HS-5 (cell line): ENCODE results near the gene AIG1.

Experiments used
- DNase-seq: peaks from one replicate; pipeline ENCODE4 v3.0.0-alpha.2; 2012; ENCODE audit warnings: low read depth

AIG1 gene

DNA sequence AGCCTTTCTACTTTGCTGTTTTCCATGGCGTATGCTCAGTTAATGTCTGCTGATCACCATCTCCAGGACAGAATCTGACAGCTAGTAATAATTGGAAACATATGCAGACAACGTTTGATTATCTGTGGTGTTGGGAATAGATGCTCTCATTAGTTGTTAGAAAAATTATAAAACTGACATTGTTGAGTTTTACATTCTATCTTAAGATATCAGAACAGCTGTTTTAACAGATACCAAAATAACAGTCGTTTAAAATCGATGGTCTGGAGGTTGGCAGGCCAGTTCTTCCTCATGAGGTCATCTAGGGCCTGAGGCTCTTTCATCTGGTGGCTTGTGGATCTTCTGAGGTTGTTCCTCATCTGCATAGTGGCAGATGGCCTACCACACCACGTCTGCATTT, 137.6 kb downstream of the AIG1 start:
- DNase-seq = no peak

DNA sequence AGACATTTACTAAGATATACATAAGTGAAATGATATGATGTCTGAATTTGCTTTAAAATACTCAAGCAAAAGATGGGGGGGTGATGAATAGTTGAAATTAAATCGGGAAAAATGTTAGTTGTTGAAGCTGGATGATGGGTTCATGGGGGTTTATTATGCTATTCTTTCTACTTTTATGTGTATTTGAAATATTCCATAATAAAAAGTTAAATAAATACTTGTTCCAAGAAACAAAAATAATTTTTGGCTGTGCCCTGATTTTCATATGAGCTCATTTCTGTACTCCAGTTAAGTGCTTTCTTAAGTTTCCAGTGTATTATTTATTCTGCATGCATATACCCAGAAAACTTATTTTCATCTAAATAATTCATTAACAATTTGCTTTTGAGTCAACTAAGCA, 138.6 kb downstream of the AIG1 start:
- no peak for DNase-seq

DNA sequence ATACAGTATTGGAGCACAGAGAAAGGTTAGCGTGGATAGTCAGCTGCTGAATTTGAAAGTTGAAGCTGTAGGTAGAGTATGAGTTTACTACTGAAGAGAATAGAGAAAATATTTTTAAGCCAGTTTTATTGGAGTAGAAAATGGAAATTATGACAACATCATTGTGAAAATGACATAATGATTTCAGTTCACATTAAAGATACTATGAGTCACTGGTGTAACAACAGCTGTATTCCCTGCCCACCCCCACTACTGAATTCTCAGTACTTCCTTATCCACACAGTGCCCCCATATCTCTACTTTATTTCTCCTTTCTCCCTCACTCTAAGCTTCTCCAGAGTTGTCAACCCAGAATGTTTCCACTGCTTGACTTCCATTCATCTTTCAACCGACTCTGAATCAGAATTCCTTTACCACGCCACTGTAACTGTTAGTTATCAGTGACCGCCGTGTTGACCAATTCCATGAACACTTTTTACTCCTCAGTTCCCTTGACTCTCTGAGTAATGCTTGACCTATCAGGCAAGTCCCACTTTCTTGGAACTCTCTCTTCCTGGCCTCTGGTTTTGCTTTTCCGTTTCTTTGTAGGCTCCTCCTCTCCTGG, 139.6 kb downstream of the AIG1 start:
- DNase-seq = no peak

DNA sequence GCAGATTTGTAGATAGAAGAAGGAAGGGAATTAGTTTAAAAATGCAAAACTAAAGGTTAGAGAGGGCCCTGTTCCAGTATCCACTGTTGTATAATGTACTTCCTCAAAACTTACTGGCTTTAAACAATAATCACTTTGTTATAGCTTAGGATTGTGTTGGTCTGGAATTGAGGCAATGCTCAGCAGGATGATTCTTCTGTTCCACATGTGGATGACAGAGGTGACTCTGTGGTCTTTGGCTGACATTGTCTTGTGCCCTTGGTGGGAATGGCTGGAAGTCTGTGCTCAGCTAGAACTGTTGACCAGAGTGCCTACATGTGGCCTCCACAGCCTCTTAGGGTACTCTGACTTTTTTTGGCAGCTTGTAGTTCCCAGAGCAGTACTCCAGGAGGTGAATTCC, 143.4 kb downstream of the AIG1 start:
- no peak for DNase-seq

DNA sequence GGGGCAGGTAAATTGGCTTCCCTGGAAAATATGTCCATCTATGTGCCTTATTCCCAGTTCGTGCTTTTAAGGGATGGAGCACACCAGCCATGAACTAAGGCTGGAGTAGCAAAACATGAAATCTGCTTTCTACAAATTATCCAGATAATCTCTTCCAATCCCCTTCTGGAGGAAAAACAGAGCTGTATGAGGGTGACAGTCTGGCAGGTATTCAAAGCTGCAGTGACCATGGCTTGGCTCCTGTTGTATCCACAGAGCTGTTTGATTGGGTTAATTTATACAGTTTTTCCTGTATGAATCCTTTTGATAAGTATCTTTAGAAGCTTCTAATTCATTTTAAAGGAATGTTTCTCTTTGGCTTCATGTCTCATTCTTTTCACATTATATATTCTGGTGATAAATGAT, 144.4 kb downstream of the AIG1 start:
- no peak for DNase-seq

DNA sequence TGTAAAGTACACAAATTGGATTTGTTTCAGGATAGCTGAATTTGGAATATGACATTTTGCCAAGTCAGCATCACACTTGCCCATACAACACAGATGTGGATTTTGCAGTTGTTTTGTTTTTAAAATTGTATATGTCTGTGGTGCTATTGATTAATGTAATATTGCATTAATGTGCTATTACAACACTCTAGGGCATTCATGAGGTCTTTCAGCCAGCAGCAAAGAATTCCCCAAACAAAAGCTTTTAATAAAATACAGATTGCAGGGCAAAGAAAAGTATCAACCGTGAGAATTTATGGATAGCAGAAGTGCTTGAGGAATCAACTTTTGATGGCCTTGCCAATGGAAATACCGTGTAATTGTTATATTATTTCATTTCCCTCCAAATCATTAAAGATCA, 144.9 kb downstream of the AIG1 start:
- no peak for DNase-seq

DNA sequence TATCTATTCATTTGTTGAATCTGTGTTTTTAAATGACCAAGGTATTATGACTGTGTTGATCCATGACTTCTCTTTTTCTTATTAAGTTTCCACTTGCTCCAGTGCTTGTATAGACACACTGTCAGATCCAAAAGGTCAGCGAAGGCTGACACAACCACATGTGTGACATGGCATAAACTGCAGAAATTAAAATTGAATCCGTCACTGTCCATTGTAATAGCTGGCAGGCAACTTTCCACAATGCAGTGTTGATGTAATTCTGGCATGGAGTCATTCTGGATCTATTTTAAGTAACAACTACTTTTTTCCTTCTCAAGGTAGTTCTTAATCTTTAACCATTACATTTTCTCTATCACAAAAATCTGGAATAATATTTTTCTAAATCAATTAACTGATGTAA, 145.3 kb downstream of the AIG1 start:
- DNase-seq = no peak

DNA sequence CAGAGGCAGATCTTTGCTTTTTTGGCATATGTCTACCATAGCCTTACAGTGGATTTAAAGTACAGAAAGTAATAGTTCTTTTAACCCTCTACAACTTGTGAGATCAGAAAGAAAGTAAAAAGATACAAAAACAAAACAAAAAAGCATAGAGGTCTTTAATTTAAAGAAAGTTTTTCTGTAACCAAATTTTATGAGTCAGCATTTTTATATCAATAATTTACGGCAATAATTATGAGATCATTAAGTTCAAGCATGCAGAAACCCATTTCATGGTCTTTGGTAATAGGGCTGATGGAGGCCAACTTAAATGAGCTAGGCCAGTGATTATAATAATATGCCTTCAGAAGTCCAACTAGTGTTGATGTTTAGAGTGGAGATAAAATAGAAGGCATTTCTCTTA, 145.9 kb downstream of the AIG1 start:
- no peak for DNase-seq

DNA sequence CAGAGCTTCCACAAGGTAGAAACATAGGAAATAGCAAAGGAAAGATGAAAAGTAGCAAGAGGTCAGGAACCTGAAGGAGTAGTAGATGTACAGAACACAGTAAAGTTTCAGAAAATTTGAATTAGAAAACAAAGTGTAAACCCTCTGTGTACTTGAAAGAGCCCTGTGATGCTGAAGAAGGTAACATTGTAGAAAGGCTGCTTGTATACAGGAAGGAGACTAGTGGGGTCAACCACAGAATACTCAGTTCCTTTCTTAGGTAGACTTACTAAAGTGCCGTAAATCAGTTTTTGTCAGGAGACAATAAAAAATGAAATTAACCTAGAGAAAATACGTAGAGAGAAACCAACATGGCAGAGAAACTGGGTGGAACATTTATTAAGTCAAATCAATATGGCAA, 149.7 kb downstream of the AIG1 start:
- no peak for DNase-seq

DNA sequence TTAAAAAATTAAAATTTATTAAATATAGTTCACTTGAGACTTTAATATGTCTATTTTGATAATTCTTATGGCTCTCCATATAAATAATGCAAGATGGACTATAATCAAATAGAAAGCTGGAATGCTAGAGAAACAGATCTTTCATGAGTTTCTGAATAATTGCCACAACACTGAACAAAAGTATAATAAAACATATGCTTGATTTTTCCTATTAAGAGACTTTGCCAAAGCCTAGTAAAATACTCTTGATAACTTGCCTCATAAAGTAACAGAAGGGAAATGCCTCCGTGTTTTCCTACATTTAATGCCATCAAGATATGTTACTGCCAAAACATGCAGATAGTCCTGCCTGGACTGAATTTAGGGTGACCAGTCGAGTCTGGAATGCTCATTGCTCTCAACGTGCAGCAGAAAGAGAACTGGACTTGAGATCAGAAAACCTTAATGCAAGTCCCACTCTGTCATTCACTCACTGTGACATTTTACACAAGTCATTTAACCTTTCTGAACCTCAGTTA, 153.2 kb downstream of the AIG1 start:
- DNase-seq = no peak

DNA sequence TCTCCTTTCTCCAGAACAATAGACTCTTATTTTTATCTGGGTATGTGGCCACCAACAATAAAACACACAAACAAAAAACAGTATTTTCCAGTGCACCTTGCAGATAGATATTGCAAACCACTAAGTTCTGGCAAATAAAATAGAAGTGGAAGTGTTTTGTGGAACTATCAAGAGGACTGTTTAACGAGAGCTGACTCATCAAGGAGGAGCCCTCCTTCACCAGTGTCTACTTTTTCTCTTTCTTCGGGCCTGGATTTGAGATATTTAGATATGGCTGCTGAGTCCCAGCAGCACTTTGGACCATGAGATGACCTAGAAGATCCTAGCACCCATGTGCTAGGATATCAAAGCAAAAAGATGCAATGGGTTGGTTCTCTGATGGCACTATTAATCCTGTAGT, 154.7 kb downstream of the AIG1 start:
- no peak for DNase-seq

DNA sequence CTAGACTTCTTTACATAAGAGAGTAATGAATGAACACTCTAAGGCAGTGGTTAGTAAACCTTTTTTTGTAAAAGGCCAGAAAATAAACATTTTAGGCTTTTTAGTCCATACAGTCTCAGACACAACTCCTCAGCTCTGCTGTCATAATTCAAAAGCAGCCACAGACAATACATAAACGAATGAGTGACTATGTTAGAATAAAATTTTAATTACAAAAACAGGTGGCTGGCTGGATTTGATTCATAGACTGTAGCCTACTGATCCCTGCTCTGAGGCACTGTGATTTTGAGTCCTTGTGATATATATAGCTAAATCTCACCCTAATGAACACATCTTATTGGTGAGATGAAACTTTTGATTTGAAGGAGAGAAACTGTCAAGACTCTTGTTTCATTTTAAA, 155.1 kb downstream of the AIG1 start:
- DNase-seq = no peak

DNA sequence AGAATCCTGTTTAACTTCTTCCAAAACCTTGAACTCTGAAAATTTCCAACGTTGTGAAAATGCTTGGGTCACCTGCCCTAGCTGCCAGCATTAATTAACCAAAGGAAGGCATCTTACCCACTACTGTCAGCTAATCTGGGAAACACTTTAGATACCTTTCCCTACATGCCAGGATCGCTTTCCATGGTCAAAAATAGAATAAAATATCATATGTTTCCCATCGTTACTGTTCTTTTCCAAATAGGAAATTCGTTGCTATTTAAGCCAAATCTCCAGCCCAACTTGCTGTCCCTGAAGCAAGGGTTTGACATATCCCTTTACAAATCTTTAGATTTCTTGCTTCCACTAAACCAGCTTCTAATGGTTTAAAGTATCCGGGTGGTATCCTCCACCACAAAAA, 157.5 kb downstream of the AIG1 start:
- no peak for DNase-seq

DNA sequence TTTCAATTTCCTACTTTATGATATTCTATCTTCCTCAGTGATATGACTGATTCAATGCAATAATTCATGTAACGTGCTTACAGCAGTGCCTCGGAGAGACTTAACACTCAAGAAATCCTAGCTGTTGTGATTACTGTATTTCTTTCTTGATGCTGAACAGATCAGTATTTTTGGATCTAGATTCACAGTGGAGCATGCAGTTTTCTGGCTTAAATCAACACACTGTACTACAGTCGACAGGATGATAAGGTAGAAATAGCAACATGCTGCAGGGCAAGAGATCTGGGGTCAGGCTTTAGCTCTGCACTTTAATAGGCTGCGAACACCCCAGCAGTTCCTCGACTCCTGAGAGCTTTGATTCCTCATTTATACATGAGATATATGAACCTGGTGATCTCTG, 161.0 kb downstream of the AIG1 start:
- no peak for DNase-seq

DNA sequence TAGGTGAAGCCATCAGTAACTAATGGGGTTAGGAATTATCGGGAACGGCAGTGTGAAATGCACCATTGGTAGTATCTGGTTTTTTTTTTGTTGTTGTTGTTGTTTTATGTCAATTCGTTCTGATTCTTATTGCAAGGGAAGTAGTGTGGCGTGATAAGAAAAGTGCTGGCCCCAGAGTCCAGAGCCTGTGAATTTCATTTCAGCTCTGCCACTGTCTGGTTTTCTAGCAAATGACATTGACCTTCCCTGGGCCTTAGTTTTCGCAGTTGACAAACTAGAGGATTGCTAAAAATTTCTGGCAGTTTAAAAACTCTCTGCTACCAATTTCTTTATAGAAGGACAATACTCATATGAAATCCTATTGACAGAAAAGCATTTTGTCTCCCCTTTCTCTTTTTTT, 161.6 kb downstream of the AIG1 start:
- no peak for DNase-seq

DNA sequence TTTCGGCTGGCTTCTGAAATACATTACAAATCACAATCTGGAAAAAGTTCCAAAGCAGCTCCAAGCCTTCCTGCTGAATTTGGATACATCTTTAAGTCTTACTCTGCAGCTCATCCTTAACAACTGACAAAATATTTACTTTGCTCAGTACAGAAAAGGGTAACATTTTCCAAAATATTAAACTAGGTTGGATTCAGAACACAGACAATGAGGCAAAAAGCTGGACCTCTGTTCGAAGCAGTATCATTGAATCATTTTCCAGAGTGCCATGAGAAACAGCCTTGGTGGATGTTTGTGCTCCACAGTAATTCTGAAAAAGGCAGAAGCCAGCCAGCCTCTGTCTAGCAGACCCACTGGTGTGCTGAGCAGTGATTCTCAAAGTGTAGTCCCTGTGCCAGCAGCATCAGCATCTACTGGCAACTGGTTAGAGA, 162.1 kb downstream of the AIG1 start:
- no peak for DNase-seq

DNA sequence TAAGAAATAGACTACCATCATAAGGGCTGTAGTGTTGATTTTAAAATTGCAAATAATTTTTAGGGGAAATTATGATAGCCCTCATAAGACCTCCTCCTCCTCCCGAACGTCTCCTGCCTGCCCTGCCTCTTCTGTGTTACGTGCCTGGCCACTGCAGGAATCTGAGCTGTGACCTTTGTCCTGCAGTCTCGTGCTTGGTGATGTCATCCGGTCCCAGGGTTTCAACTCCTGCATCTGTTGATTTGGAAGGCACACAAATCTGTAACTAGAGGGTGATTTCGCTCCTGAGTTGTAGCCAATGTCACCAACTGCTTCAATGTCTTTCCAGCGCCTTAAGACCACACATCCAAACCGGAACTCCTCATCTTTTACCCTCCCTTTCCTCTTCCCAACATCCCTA, 163.2 kb downstream of the AIG1 start:
- DNase-seq = no peak

DNA sequence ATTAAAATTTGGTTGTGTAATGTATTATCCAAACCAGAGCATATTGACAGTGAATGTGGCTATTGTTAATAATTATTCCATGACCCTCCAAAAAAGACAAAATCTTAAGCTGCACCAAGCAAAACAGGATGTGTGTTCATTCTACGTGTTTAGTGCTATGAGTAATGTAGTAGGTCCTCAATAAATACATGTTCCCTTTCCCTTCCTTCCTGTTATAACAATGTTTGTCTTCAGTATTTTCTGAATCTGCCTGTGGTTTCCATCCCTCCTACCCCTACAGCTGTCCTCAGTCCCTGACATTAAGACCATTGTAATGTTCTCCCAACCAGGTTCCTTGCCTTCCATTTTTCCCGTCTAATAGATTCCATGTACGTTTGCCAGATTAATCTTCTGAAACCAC, 163.8 kb downstream of the AIG1 start:
- no peak for DNase-seq

DNA sequence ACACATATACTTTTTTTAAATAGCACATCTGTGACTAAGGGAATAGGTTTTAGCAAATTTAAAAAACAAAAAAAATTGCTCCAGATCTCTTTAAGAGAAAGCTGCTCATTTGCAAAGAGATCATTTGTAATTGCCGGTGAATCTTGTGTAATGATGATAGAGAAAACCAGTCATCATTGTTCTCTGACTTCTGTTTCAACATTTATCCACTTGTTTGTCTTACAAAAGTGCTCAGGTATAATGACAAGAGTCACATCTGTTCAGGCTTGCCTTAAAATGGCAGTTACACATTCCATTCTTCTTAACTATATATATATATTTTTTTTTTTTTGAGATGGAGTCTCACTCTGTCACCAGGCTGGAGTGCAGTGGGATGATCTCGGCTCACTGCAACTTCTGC, 165.2 kb downstream of the AIG1 start:
- no peak for DNase-seq

DNA sequence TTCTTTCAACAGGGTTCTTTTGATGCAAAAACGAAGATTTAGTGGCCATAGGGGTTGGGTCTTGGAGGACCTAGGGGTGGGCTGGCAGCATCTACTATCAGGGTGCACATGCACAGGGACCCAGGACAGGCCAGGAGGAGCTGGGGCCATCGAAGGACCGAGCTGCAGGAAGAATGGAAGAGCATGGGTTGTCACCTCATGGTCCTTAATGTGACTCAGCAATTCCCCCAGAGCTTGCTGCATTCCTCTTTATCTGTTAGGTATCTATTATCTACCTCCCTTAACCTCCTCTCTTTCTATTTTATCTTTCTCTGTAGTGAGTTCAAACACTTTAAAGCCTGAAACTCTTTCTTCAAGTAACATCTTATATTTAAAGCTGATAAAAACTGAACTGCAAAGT, 167.0 kb downstream of the AIG1 start:
- DNase-seq = no peak

DNA sequence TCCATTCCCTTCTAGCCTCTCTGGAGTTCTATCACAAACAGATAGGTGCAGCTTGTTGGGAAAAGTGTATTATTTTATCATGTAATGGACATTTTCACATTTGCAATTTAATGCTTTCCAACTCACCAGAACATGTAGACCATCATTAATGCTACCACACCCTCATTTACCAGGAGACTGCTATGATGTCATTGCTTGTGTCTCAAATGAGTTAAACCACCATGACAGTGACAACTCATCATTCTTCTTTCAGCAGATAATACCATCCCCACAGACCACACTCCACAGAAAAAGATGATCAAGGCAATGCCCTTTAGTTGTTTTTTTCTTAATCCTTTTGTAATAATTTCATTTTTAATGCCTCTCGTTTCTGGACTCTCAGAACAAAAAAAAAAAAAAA, 168.7 kb downstream of the AIG1 start:
- no peak for DNase-seq

DNA sequence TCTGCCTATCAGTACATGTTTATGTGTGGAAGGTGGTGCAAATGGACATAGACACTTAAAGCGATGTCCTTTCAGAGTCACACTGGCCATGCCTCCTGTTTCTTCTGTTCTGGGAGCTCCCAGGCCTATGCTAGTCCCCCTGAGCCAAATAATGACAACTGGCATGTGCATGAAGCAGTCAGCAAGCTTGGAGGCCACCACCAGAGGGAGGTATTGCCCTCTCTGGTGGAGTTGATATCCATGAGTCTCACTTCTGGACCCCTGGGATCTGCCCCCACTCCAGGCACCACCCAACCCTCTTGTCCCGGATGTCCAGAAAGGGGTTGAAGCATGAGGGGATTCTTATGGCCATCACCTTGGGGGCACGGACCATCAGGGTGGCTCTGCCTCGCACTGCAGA, 172.2 kb downstream of the AIG1 start:
- no peak for DNase-seq

DNA sequence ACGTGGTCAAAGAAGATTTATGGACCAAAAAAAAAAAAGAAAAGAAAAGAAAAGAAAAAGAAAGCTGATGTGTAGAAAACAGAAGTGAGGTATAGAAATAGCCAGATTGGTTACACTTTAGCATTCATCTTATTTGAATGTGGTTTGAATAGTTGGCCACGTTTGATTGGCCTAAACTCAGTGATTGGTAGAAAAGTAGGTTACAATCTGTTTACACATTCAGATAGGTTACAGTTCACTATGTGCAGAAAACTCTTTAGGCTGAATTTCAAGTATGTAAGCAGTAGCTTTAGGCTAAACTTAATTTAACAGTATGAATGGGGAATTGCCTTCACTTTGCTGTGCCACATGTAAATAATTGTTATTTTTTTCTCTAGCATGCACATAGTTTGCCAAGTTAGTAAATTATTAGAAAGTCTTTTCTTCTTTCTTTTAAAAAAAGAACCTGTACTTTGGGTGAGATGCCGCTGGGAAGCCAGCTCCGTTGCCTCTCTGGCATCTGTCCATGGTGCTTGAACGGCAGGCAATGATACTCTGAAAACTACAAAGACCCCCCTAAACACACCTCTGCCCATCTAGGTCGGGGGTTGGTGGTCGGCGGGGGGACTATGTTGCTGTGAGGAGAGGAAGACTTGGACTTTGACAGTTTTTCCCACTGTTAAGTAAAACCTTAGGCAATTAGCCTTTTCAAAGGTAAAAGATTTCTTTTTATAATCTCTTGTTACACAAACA, 173.0 kb downstream of the AIG1 start:
- DNase-seq = no peak

DNA sequence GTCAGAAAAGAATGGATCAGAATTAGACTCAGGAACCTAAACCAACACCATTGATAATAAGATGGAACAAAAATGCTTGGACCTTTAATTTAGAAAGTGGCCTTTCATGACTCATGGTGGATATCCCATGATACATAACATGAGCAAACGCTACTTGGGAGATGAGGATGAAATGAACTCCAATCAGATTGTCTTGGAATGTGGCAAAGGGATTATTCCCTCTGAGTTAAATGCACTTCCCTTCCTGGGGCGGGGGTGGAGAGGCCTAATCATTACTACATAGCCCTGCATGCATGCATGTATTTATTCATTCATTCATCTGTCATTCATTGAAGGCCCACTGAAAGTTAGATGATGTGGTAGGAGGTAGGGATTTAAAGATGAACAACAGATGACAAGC, 174.0 kb downstream of the AIG1 start:
- no peak for DNase-seq
